Osteocyte (in vitro differentiated cells): ENCODE measurements around the gene SLC41A3. TPM values are rescaled to one million over a fixed set of nuclear protein-coding genes. Genes with fewer than 3 reads are reported as not detected.

Experiments used
- DNase-seq: peaks from one replicate; pipeline ENCODE4 v3.0.0; 2021; ENCODE audit warnings: mixed read lengths; ENCODE audit not compliant: unreplicated experiment; ENCODE audit errors: extremely low spot score
- H3K27ac Mint-ChIP-seq: one replicate; pipeline ENCODE4 v1.8.0; 2021; ENCODE audit warnings: mild to moderate bottlenecking, mixed read lengths; ENCODE audit not compliant: unreplicated experiment
- H3K27me3 Mint-ChIP-seq: one replicate; pipeline ENCODE4 v1.8.0; 2021; ENCODE audit warnings: mixed read lengths; ENCODE audit not compliant: unreplicated experiment
- H3K36me3 Mint-ChIP-seq: one replicate; pipeline ENCODE4 v1.8.0; 2021; ENCODE audit warnings: mixed read lengths; ENCODE audit not compliant: unreplicated experiment
- H3K4me1 Mint-ChIP-seq: one replicate; pipeline ENCODE4 v1.8.0; 2021; ENCODE audit warnings: mixed read lengths; ENCODE audit not compliant: unreplicated experiment
- H3K4me3 Mint-ChIP-seq: one replicate; pipeline ENCODE4 v1.8.0; 2021; ENCODE audit warnings: mild to moderate bottlenecking, moderate library complexity, mixed read lengths; ENCODE audit not compliant: unreplicated experiment
- H3K9me3 Mint-ChIP-seq: one replicate; pipeline ENCODE4 v1.8.0; 2021; ENCODE audit warnings: mixed read lengths; ENCODE audit not compliant: unreplicated experiment
- CTCF ChIP-seq: fragments of 200-600 bp; sonication (generic); IDR thresholded peaks from 2 replicates; pipeline ENCODE4 v1.5.0; 2021; ENCODE audit warnings: antibody characterized with exemption, mild to moderate bottlenecking, moderate library complexity
- total RNA-seq: library from RNA; stranded (reverse); gene quantifications from 2 replicates; pipeline ENCODE4 v1.2.1, GENCODE V29; 2021

The SLC41A3 gene
- total RNA-seq, 1 donor from 2014 or later: 80.6 TPM

DNA sequence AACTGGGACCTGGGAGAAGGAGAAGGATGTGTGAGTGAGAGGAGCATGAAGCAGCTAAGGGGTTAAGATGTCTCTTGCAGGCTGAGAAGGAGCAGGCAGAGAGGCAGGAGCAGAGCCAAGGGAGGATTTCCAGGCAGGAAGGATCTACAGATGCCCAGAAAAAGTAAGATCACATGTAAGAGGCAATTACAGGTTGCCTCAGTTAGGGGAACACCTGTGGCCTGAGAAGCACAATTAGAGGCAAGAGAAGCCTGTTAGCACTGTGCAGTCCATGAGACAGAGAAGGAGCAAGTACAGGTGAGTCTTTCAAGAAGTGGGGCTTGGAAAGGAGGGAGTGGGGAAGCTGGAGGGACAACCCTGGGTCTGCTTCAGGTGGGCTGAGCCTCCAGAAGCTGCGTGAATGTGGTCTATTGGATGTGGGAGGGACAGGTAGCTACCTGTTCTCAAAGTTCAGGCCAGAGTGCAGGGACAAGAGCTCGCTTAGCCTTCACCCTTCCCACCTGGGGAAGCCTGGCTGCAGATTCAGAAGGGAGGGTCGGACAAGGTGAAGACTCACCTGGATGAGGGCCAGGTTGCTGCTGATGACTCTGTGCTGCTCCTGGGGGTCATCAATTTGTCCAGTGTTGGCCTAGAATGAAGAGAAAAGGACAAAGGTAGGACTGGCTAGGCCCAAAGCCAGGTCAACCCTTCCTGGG is 50.7 kb downstream of the SLC41A3 start:
- TF ChIP-seq CTCF: no peak
- DNase-seq: peak; percentile 64

DNA sequence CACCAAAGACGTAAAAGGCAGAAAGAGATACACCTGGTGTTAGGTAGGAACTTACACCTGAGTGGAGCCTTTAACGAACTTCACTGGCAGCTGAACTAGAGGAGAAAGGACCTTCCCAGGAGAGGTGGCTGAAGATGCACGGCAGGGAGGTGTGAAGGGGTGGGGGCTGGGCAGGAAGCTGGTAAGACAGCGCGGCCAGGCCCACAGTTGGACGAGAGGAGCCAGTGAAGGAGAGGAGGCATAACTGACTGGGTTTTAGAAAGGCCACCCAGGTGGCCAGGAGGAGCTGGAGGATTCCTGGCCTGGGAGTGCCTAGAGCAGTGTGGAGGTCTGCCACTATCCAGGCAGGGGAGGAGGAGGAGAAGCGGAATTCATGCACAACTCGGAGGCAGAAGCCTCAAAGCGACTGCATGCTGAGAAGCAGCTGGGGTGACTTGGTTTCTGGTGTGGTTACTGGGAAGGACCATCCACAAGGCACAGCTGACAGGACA is 51.9 kb downstream of the SLC41A3 start:
- no peaks in the 10 kb centered on the region for H3K4me1 Mint-ChIP-seq
- H3K9me3 Mint-ChIP-seq: peaks cover 15% of the 10 kb centered on the region
- H3K27ac Mint-ChIP-seq: no peak overlapping the region
- no peak overlapping the region for H3K4me3 Mint-ChIP-seq
- H3K36me3 Mint-ChIP-seq: peaks cover 30% of the 10 kb centered on the region
- no peak for TF ChIP-seq CTCF
- no peaks in the 10 kb centered on the region for H3K27me3 Mint-ChIP-seq
- DNase-seq: peak; percentile 63

More for the DNA sequence above, 50.7 kb downstream of the SLC41A3 start:
- Mint-ChIP-seq H3K36me3 (peaks cover 28% of the 10 kb centered on the region), H3K27me3 (no peaks in the 10 kb centered on the region), H3K4me3 (no peak overlapping the region), H3K27ac (no peak overlapping the region), H3K4me1 (no peaks in the 10 kb centered on the region), H3K9me3 (peaks cover 12% of the 10 kb centered on the region)

- no peaks in the 10 kb centered on the region for H3K27me3 Mint-ChIP-seq
- peaks cover 11% of the 10 kb centered on the region for H3K9me3 Mint-ChIP-seq
- H3K27ac Mint-ChIP-seq: no peak overlapping the region
- H3K36me3 Mint-ChIP-seq: peaks cover 39% of the 10 kb centered on the region
- H3K4me1 Mint-ChIP-seq: no peaks in the 10 kb centered on the region
- no peak for TF ChIP-seq CTCF
- no peak for DNase-seq
- H3K4me3 Mint-ChIP-seq: no peak overlapping the region
Observed at GRCh38 chr3:126030455-126030854, 53.5 kb downstream of the SLC41A3 start.

DNA sequence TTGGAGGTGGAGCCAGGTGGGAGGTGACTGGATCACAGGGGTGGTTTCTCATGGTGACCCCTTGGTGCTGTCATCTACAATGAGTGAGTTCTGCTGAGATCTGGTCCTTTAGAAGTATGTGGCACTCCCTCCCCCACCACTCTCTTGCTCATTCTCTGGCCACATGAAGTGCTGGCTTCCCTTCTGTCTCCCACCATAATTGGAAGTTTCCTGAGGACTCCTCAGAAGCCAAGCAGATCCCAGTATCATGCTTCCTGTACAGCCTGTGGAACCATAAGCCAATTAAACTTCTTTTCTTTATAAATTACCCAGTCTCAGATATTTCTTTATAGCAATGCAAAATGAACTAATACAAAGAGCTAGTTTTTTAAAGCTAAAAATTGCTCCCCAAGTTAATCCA is 54.7 kb downstream of the SLC41A3 start:
- TF ChIP-seq CTCF: no peak
- Mint-ChIP-seq H3K36me3 (peaks cover 40% of the 10 kb centered on the region), H3K9me3 (peaks cover 11% of the 10 kb centered on the region), H3K27ac (no peak overlapping the region), H3K4me1 (no peaks in the 10 kb centered on the region), H3K4me3 (no peak overlapping the region), H3K27me3 (no peaks in the 10 kb centered on the region)
- DNase-seq: no peak

- H3K9me3 Mint-ChIP-seq: peaks cover 11% of the 10 kb centered on the region
- no peak for DNase-seq
- no peak overlapping the region for H3K27ac Mint-ChIP-seq
- TF ChIP-seq CTCF: no peak
- no peaks in the 10 kb centered on the region for H3K4me1 Mint-ChIP-seq
- H3K4me3 Mint-ChIP-seq: no peak overlapping the region
- H3K36me3 Mint-ChIP-seq: peaks cover 35% of the 10 kb centered on the region
- no peaks in the 10 kb centered on the region for H3K27me3 Mint-ChIP-seq
Observed at GRCh38 chr3:126028096-126028495, 55.8 kb downstream of the SLC41A3 start.
